HepG2 (cell line): ENCODE results near the gene DRAP1.

Experiments used
- ATF3 ChIP-seq: sonication (generic); formaldehyde crosslinking; IDR thresholded peaks from 2 replicates; pipeline ENCODE4 v1.4.0; 2020; ENCODE audit warnings: missing genetic modification reagents
- BORCS8-MEF2B ChIP-seq: sonication (generic); formaldehyde crosslinking; IDR thresholded peaks from 2 replicates; pipeline ENCODE4 v1.8.0; 2022; ENCODE audit warnings: mild to moderate bottlenecking, missing genetic modification reagents
- GABPA ChIP-seq, 2 experiments: IDR thresholded peaks; 2 replicates each; pipeline ENCODE4 v1.6.1; 2011 to 2016; ENCODE audit warnings: low read depth in 2 of 2, low read length in 1 of 2, missing biosample characterization in 1 of 2, missing genetic modification characterization in 1 of 2
- HBP1 ChIP-seq: IDR thresholded peaks from 2 replicates; pipeline ENCODE4 v1.6.1; 2016; ENCODE audit warnings: low read depth, control low read depth
- HNRNPK ChIP-seq: fragments of 200-400 bp; formaldehyde crosslinking; IDR thresholded peaks from 2 replicates; pipeline ENCODE4 v1.6.1; 2018; ENCODE audit warnings: low read length, low read depth, moderate library complexity, mild to moderate bottlenecking; ENCODE audit not compliant: poor library complexity, severe bottlenecking
- POLR2AphosphoS5 ChIP-seq: IDR thresholded peaks from 2 replicates; pipeline ENCODE4 v1.6.1; 2012; ENCODE audit warnings: low read depth, low read length
- SP2 ChIP-seq: sonication (generic); formaldehyde crosslinking; IDR thresholded peaks from 2 replicates; pipeline ENCODE4 v1.5.1; 2020; ENCODE audit warnings: mild to moderate bottlenecking, missing genetic modification reagents
- ZBTB21 ChIP-seq: sonication (generic); formaldehyde crosslinking; IDR thresholded peaks from 2 replicates; pipeline ENCODE4 v1.4.0; 2020; ENCODE audit warnings: missing genetic modification reagents
- ZNF10 ChIP-seq: sonication (generic); formaldehyde crosslinking; IDR thresholded peaks from 2 replicates; pipeline ENCODE4 v1.4.0; 2020; ENCODE audit warnings: mild to moderate bottlenecking, low read depth, missing genetic modification reagents, borderline replicate concordance
- ZNF260 ChIP-seq: sonication (generic); formaldehyde crosslinking; IDR thresholded peaks from 2 replicates; pipeline ENCODE4 v1.4.0; 2020; ENCODE audit warnings: missing genetic modification reagents, low read depth, mild to moderate bottlenecking, borderline replicate concordance
- TF ChIP-seq, protein P1 (sequence below): sonication (generic); formaldehyde crosslinking; IDR thresholded peaks from 2 replicates; pipeline ENCODE4 v1.9.0; 2021; ENCODE audit warnings: missing genetic modification reagents, borderline replicate concordance

- TF ChIP-seq HBP1 (CRISPR knock-in tag) (no peak), POLR2AphosphoS5 (no peak), GABPA (IDR thresholded peaks at IDR 0.05; ENCODE audit: low read depth, low read length) (no peak), GABPA (CRISPR knock-in tag; IDR thresholded peaks at IDR 0.05; ENCODE audit: low read depth) (no peak), BORCS8-MEF2B (CRISPR knock-in tag) (no peak), HNRNPK (no peak), ZBTB21 (CRISPR knock-in tag) (no peak), SP2 (CRISPR knock-in tag) (no peak), ZNF10 (CRISPR knock-in tag) (no peak), ZNF260 (no peak), ATF3 (CRISPR knock-in tag) (no peak)
- TF ChIP-seq, protein P1, sequence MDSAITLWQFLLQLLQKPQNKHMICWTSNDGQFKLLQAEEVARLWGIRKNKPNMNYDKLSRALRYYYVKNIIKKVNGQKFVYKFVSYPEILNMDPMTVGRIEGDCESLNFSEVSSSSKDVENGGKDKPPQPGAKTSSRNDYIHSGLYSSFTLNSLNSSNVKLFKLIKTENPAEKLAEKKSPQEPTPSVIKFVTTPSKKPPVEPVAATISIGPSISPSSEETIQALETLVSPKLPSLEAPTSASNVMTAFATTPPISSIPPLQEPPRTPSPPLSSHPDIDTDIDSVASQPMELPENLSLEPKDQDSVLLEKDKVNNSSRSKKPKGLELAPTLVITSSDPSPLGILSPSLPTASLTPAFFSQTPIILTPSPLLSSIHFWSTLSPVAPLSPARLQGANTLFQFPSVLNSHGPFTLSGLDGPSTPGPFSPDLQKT: no peak
Observed at GRCh38 chr11:65941720-65942310, 22.6 kb downstream of the DRAP1 start.
